ENCODE data around the gene THAP10. TPM values are rescaled to one million over a fixed set of nuclear protein-coding genes. Genes with fewer than 3 reads are reported as not detected.

The THAP10 gene
- polyA plus RNA-seq, 2 of the 4 experiments (the other 2 are of a cell fraction), result 6.8 to 9.4 TPM

- TF ChIP-seq, protein P1, sequence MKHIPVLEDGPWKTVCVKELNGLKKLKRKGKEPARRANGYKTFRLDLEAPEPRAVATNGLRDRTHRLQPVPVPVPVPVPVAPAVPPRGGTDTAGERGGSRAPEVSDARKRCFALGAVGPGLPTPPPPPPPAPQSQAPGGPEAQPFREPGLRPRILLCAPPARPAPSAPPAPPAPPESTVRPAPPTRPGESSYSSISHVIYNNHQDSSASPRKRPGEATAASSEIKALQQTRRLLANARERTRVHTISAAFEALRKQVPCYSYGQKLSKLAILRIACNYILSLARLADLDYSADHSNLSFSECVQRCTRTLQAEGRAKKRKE (CRISPR knock-in tag; IDR thresholded peaks at IDR 0.05; ENCODE audit: low read depth), result no peak
- TF ChIP-seq CHD4 (IDR thresholded peaks at IDR 0.05; ENCODE audit: borderline replicate concordance) (no peak), RCOR1 (IDR thresholded peaks at IDR 0.05; ENCODE audit: low read depth, low read length) (no peak)
Observed at GRCh38 chr15:70869346-70869745, 22.9 kb downstream of the THAP10 start (continued).

- no peak for DNase-seq (ENCODE audit: low read depth in 1 of 2, low spot score in 1 of 2)
- Histone ChIP-seq H3K4me2 (no peak overlapping the region), H3K4me1 (peaks cover 24% of the 10 kb centered on the region), H3K9me3 (peaks cover under 1% of the 10 kb centered on the region; the same call in 1 of the 3 replicates), H3K27ac (peak overlapping the region in 1 of 2 experiments; percentile 13; a peak in 3 of 6 replicates), H3K4me3 (no peak overlapping the region)
- no peak for FAIRE-seq
- ATAC-seq, result no peak
- ChIA-PET CTCF (interaction anchor here (0.9 to 9.1 kb wide), 5 partner anchors 11 to 299 kb away, joined by 3 to 331 read pairs (median 11); partner anchors contain the start of gene LARP6), POLR2A (no interaction called here)
- 87% methylated on average over 6 of the region's 6 CpGs for WGBS (ENCODE audit: missing lambda C conversion rate)
- TF ChIP-seq SREBF2 (IDR thresholded peaks at IDR 0.05) (no peak), RCOR1 (IDR thresholded peaks at IDR 0.05; ENCODE audit: low read depth, low read length) (no peak), RFX5 (IDR thresholded peaks at IDR 0.05) (no peak), NPAS2 (CRISPR knock-in tag; IDR thresholded peaks at IDR 0.05; ENCODE audit: borderline replicate concordance) (no peak)
Observed at GRCh38 chr15:70867911-70868467, 24.2 kb downstream of the THAP10 start.

GRCh38 chr15:70866982-70867641, 25.1 kb downstream of the THAP10 start:
- Histone ChIP-seq H3K4me2 (no peak overlapping the region), H3K4me1 (peaks cover 29% of the 10 kb centered on the region), H3K4me3 (no peak overlapping the region), H3K27ac (peak overlapping the region; percentile 10 to 40; a peak in 3 of 6 replicates), H3K9me3 (no peaks in the 10 kb centered on the region)
- no peak for ATAC-seq
- no peak for DNase-seq (ENCODE audit: low read depth in 1 of 2, low spot score in 1 of 2)
- WGBS (ENCODE audit: missing lambda C conversion rate), result 89% methylated on average over 5 of the region's 5 CpGs
- TF ChIP-seq, protein P2, sequence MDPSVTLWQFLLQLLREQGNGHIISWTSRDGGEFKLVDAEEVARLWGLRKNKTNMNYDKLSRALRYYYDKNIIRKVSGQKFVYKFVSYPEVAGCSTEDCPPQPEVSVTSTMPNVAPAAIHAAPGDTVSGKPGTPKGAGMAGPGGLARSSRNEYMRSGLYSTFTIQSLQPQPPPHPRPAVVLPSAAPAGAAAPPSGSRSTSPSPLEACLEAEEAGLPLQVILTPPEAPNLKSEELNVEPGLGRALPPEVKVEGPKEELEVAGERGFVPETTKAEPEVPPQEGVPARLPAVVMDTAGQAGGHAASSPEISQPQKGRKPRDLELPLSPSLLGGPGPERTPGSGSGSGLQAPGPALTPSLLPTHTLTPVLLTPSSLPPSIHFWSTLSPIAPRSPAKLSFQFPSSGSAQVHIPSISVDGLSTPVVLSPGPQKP (IDR thresholded peaks at IDR 0.05; ENCODE audit: low read depth, low read length), result no peak
- TF ChIP-seq, protein P3, sequence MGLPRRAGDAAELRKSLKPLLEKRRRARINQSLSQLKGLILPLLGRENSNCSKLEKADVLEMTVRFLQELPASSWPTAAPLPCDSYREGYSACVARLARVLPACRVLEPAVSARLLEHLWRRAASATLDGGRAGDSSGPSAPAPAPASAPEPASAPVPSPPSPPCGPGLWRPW (IDR thresholded peaks at IDR 0.05), result no peak
- TF ChIP-seq NFE2L2 (conservative IDR thresholded peaks at IDR 0.05; ENCODE audit: low read length) (0 out of 2 replicates have a peak, but pooled peaks have one; percentile 14), SREBF2 (IDR thresholded peaks at IDR 0.05) (no peak), FOSL2 (IDR thresholded peaks at IDR 0.05) (no peak), FOSL2 (CRISPR knock-in tag; IDR thresholded peaks at IDR 0.05) (no peak), MAFK (IDR thresholded peaks at IDR 0.05; ENCODE audit: partially characterized antibody) (peak; percentile 28), FOSB (CRISPR knock-in tag; IDR thresholded peaks at IDR 0.05) (no peak), RCOR1 (IDR thresholded peaks at IDR 0.05; ENCODE audit: low read depth, low read length) (no peak), MYC (IDR thresholded peaks at IDR 0.05; ENCODE audit: borderline replicate concordance, low read length) (no peak), JUN (IDR thresholded peaks at IDR 0.05) (no peak), KDM5A (IDR thresholded peaks at IDR 0.05) (no peak), RNF2 (IDR thresholded peaks at IDR 0.05; ENCODE audit: borderline replicate concordance, low read depth) (no peak), JUNB (IDR thresholded peaks at IDR 0.05) (no peak), RAD21 (conservative IDR thresholded peaks at IDR 0.05 in 1 of 2, IDR thresholded peaks at IDR 0.05 in 1 of 2) (no peak), ZNF302 (CRISPR knock-in tag; IDR thresholded peaks at IDR 0.05) (no peak)
- TF ChIP-seq, protein P4, sequence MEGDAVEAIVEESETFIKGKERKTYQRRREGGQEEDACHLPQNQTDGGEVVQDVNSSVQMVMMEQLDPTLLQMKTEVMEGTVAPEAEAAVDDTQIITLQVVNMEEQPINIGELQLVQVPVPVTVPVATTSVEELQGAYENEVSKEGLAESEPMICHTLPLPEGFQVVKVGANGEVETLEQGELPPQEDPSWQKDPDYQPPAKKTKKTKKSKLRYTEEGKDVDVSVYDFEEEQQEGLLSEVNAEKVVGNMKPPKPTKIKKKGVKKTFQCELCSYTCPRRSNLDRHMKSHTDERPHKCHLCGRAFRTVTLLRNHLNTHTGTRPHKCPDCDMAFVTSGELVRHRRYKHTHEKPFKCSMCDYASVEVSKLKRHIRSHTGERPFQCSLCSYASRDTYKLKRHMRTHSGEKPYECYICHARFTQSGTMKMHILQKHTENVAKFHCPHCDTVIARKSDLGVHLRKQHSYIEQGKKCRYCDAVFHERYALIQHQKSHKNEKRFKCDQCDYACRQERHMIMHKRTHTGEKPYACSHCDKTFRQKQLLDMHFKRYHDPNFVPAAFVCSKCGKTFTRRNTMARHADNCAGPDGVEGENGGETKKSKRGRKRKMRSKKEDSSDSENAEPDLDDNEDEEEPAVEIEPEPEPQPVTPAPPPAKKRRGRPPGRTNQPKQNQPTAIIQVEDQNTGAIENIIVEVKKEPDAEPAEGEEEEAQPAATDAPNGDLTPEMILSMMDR (IDR thresholded peaks at IDR 0.05), result no peak
- TF ChIP-seq, protein P1 (CRISPR knock-in tag; IDR thresholded peaks at IDR 0.05; ENCODE audit: low read depth), result no peak
- ChIA-PET CTCF (interaction anchor here (9.1 kb wide), 1 partner anchor 40 kb away, joined by 331 read pairs; no protein-coding TSS in a partner anchor), POLR2A (no interaction called here)
- no peak for FAIRE-seq

All from A549 (cell line).